Liver (tissue), 9 donors: ENCODE measurements around the gene HCK. TPM values are rescaled to one million over a fixed set of nuclear protein-coding genes. Genes with fewer than 3 reads are reported as not detected.

Source experiments
- DNase-seq: peaks from one replicate; pipeline ENCODE4 v3.0.0-alpha.2; 2017; ENCODE audit warnings: low spot score
- H3K27ac ChIP-seq, 2 donors: one replicate each; pipeline ENCODE4 v1.7.0; 2013; ENCODE audit warnings: inconsistent platforms in 2 of 2, low read length in 2 of 2, control low read depth in 1 of 2, low read depth in 1 of 2, mild to moderate bottlenecking in 1 of 2
- H3K27me3 ChIP-seq, 4 donors: one replicate each; pipeline versions ENCODE4 v1.6.1 to v1.7.0; 2013; ENCODE audit warnings: low read length in 3 of 4, inconsistent platforms in 1 of 4, mild to moderate bottlenecking in 1 of 4, moderate library complexity in 1 of 4; ENCODE audit not compliant: control insufficient read depth in 4 of 4, insufficient read depth in 4 of 4
- H3K36me3 ChIP-seq, 4 donors: one replicate each; pipeline versions ENCODE4 v1.6.1 to v1.7.0; 2013; ENCODE audit warnings: low read length in 3 of 4, mild to moderate bottlenecking in 3 of 4, low read depth in 1 of 4, moderate library complexity in 1 of 4; ENCODE audit not compliant: control insufficient read depth in 4 of 4, insufficient read depth in 3 of 4
- H3K4me1 ChIP-seq, 4 donors: one replicate each; pipeline versions ENCODE4 v1.6.1 to v1.7.0; 2013; ENCODE audit warnings: low read length in 3 of 4, mild to moderate bottlenecking in 3 of 4, moderate library complexity in 1 of 4; ENCODE audit not compliant: control insufficient read depth in 4 of 4, insufficient read depth in 4 of 4
- H3K4me3 ChIP-seq, 3 donors: one replicate each; pipeline versions ENCODE4 v1.6.1 to v1.7.0; 2013; ENCODE audit warnings: low read length in 3 of 3, control low read depth in 1 of 3, low read depth in 1 of 3, mild to moderate bottlenecking in 1 of 3
- H3K9ac ChIP-seq, 2 donors: one replicate each; pipeline ENCODE4 v1.7.0; 2013; ENCODE audit warnings: low read length in 2 of 2, mild to moderate bottlenecking in 2 of 2, moderate library complexity in 2 of 2, control low read depth in 1 of 2, low read depth in 1 of 2
- H3K9me3 ChIP-seq, 4 donors: one replicate each; pipeline versions ENCODE4 v1.6.1 to v1.7.0; 2013; ENCODE audit warnings: low read length in 3 of 4; ENCODE audit not compliant: control insufficient read depth in 4 of 4
- ATF3 ChIP-seq: IDR thresholded peaks from 2 replicates; pipeline ENCODE4 v1.6.1; 2016; ENCODE audit warnings: antibody characterized with exemption
- CTCF ChIP-seq: fragments of 150-350 bp; IDR thresholded peaks from 2 replicates; pipeline ENCODE4 v1.5.1; 2017; ENCODE audit warnings: improper control_type of control experiment, low read depth, low read length; ENCODE audit not compliant: missing input control
- FOXA1 ChIP-seq: IDR thresholded peaks from 2 replicates; pipeline ENCODE4 v1.6.1; 2016; ENCODE audit warnings: antibody characterized with exemption
- FOXA2 ChIP-seq: IDR thresholded peaks from 2 replicates; pipeline ENCODE4 v1.6.1; 2016; ENCODE audit warnings: antibody characterized with exemption
- GABPA ChIP-seq, 2 donors: IDR thresholded peaks in 1 of 2; conservative IDR thresholded peaks in 1 of 2; 2 replicates each; pipeline ENCODE4 v1.6.1; 2016; ENCODE audit warnings: antibody characterized with exemption in 2 of 2, mild to moderate bottlenecking in 1 of 2, moderate library complexity in 1 of 2
- HNF4A ChIP-seq, 2 donors: conservative IDR thresholded peaks; 2 replicates each; pipeline ENCODE4 v1.6.1; 2016; ENCODE audit warnings: antibody characterized with exemption in 2 of 2, mild to moderate bottlenecking in 2 of 2
- HNF4G ChIP-seq: IDR thresholded peaks from 2 replicates; pipeline ENCODE4 v1.6.1; 2016; ENCODE audit warnings: antibody characterized with exemption
- JUND ChIP-seq, 2 donors: IDR thresholded peaks; 2 replicates each; pipeline ENCODE4 v1.6.1; 2016; ENCODE audit warnings: antibody characterized with exemption in 2 of 2
- MAX ChIP-seq: IDR thresholded peaks from 2 replicates; pipeline ENCODE4 v1.6.1; 2016; ENCODE audit warnings: antibody characterized with exemption
- NR2F2 ChIP-seq: IDR thresholded peaks from 2 replicates; pipeline ENCODE4 v1.6.1; 2016; ENCODE audit warnings: antibody characterized with exemption
- REST ChIP-seq: IDR thresholded peaks from 2 replicates; pipeline ENCODE4 v1.6.1; 2016; ENCODE audit warnings: antibody characterized with exemption, mild to moderate bottlenecking
- RXRA ChIP-seq, 2 donors: IDR thresholded peaks; 2 replicates each; pipeline ENCODE4 v1.6.1; 2017 to 2018; ENCODE audit warnings: antibody characterized with exemption in 2 of 2, mild to moderate bottlenecking in 1 of 2
- TAF1 ChIP-seq: conservative IDR thresholded peaks from 2 replicates; pipeline ENCODE4 v1.6.1; 2016; ENCODE audit warnings: antibody characterized with exemption, mild to moderate bottlenecking
- YY1 ChIP-seq: IDR thresholded peaks from 2 replicates; pipeline ENCODE4 v1.6.1; 2016; ENCODE audit warnings: antibody characterized with exemption, mild to moderate bottlenecking
- ZBTB33 ChIP-seq: IDR thresholded peaks from 2 replicates; pipeline ENCODE4 v1.6.1; 2016; ENCODE audit warnings: antibody characterized with exemption
- WGBS: extraction: QIAGEN DNeasy Blood & Tissue Kit; methylation state at CpG from one replicate; pipeline ENCODE4 v1.1.7; 2013; 5-methylcytosine and 5-hydroxymethylcytosine counted together
- polyA plus RNA-seq, 2 donors: library from polyadenylated mRNA; stranded (reverse) in 1 of 2; unstranded in 1 of 2; fragments of 200-250 nt in 1 of 2; fragments of >200 nt in 1 of 2; fragmentation: Nextera tagmentation in 1 of 2; extraction: Ambion mirVana in 1 of 2; gene quantifications; one replicate each; pipeline versions ENCODE4 v1.2.1 to v1.2.3, GENCODE V29; 2013 to 2015
- total RNA-seq, 2 donors: library from RNA; depleted of rRNA; stranded (reverse); fragments of >200 nt; gene quantifications; one replicate each; pipeline ENCODE4 v1.2.3, GENCODE V29; 2014
- donor health status: healthy.
- donor health status: healthy.
- donor health status: healthy.
- donor health status: healthy.
- donor health status: healthy.

HCK gene
- total and polyA plus RNA-seq, 4 donors, result 1.8 to 20.6 (median 10.2) TPM

GRCh38 chr20:32144898-32145662, 93.0 kb downstream of the HCK start:
- WGBS, result 97% methylated on average over 8 of the region's 8 CpGs
- H3K4me1 ChIP-seq, result no peaks in the 10 kb centered on the region
- H3K4me3 ChIP-seq, result no peak overlapping the region
- no peaks in the 10 kb centered on the region for H3K9me3 ChIP-seq
- no peak overlapping the region for H3K9ac ChIP-seq
- H3K27me3 ChIP-seq, result no peaks in the 10 kb centered on the region
- no peak for TF ChIP-seq YY1
- TF ChIP-seq GABPA (IDR thresholded peaks at IDR 0.05 in 1 of 2, conservative IDR thresholded peaks at IDR 0.05 in 1 of 2), result no peak
- no peak for TF ChIP-seq CTCF
- TF ChIP-seq ATF3, result no peak
- TF ChIP-seq ZBTB33, result no peak
- no peak for TF ChIP-seq FOXA1
- no peak for TF ChIP-seq TAF1
- no peak for TF ChIP-seq NR2F2
- TF ChIP-seq MAX, result no peak
- no peak for TF ChIP-seq HNF4G
- no peak for TF ChIP-seq HNF4A (conservative IDR thresholded peaks at IDR 0.05)
- TF ChIP-seq JUND (IDR thresholded peaks at IDR 0.05), result no peak
- TF ChIP-seq REST, result no peak
- no peak overlapping the region for H3K27ac ChIP-seq
- DNase-seq, result no peak
- peaks cover 23 to 83% (median 62%) of the 10 kb centered on the region in 4 donors for H3K36me3 ChIP-seq

- DNase-seq, result no peak
- Histone ChIP-seq H3K27me3 (no peaks in the 10 kb centered on the region), H3K4me3 (no peak overlapping the region), H3K9ac (no peak overlapping the region), H3K4me1 (peaks cover 0 to 2% (median 1%) of the 10 kb centered on the region in 4 donors), H3K27ac (no peak overlapping the region), H3K9me3 (no peaks in the 10 kb centered on the region), H3K36me3 (peaks cover 7 to 75% (median 47%) of the 10 kb centered on the region in 4 donors)
- TF ChIP-seq NR2F2, result no peak
- no peak for TF ChIP-seq FOXA2
- no peak for TF ChIP-seq ATF3
- TF ChIP-seq GABPA (IDR thresholded peaks at IDR 0.05 in 1 of 2, conservative IDR thresholded peaks at IDR 0.05 in 1 of 2), result no peak
- TF ChIP-seq RXRA (IDR thresholded peaks at IDR 0.05), result no peak
- no peak for TF ChIP-seq TAF1
- WGBS, result 93% methylated on average over 8 of the region's 8 CpGs
Measured at GRCh38 chr20:32149566-32150170, 97.6 kb downstream of the HCK start.
